Stomach (tissue), 9 donors: ENCODE data around the gene NINL. TPM values are rescaled to one million over a fixed set of nuclear protein-coding genes. Genes with fewer than 3 reads are reported as not detected.

Experiments
- DNase-seq, 2 donors: peaks; one replicate each; pipeline versions ENCODE4 v3.0.0 to v3.0.0-alpha.2; 2013 to 2019
- H3K27ac ChIP-seq, 5 donors: fragments of 200-600 bp in 4 of 5; sonication (generic) in 4 of 5; one replicate each; pipeline ENCODE4 v1.5.1; 2013 to 2019; ENCODE audit warnings: mild to moderate bottlenecking in 1 of 5, moderate library complexity in 1 of 5
- H3K27me3 ChIP-seq, 3 donors: fragments of 200-600 bp; sonication (generic); one replicate each; pipeline ENCODE4 v1.5.1; 2017 to 2019; ENCODE audit warnings: mixed run types in 1 of 3
- H3K36me3 ChIP-seq, 4 donors: fragments of 200-600 bp; sonication (generic); 1 replicate in 3 of 4; 2 replicates in 1 of 4; pipeline ENCODE4 v1.5.1; 2016 to 2019
- H3K4me1 ChIP-seq, 4 donors: fragments of 200-600 bp; sonication (generic); one replicate each; pipeline ENCODE4 v1.5.1; 2016 to 2019
- H3K4me3 ChIP-seq, 4 donors: fragments of 200-600 bp; sonication (generic) in 3 of 4; one replicate each; pipeline ENCODE4 v1.5.1; 2016 to 2019; ENCODE audit warnings: mild to moderate bottlenecking in 1 of 4
- H3K9me3 ChIP-seq, 4 donors: fragments of 200-600 bp; sonication (generic); one replicate each; pipeline ENCODE4 v1.5.1; 2016 to 2019
- CTCF ChIP-seq, 7 experiments: fragments of 450-650 bp in 4 of 7; fragments of 200-600 bp in 3 of 7; sonication (generic) in 3 of 7; IDR thresholded peaks; one replicate each; pipeline ENCODE4 v1.5.1; 2016 to 2019; ENCODE audit warnings: antibody characterized with exemption in 7 of 7, control low read depth in 2 of 7, mild to moderate bottlenecking in 1 of 7
- EP300 ChIP-seq: sonication (generic); formaldehyde crosslinking; IDR thresholded peaks from one replicate; pipeline ENCODE4 v1.6.1; 2017; ENCODE audit warnings: antibody characterized with exemption
- POLR2A ChIP-seq, 4 donors: fragments of 450-650 bp; IDR thresholded peaks; one replicate each; pipeline ENCODE4 v1.6.1; 2016; ENCODE audit warnings: antibody characterized with exemption in 4 of 4, control low read depth in 2 of 4, mild to moderate bottlenecking in 1 of 4, moderate library complexity in 1 of 4
- POLR2AphosphoS5 ChIP-seq, 3 donors: sonication (generic); formaldehyde crosslinking; IDR thresholded peaks; one replicate each; pipeline ENCODE4 v1.6.1; 2016; ENCODE audit warnings: antibody characterized with exemption in 3 of 3
- WGBS, 5 donors: extraction: QIAGEN DNeasy Blood & Tissue Kit in 3 of 5; methylation state at CpG; one replicate each; pipeline versions ENCODE4 v1.1.5 to v1.1.7; 2013 to 2018; 5-methylcytosine and 5-hydroxymethylcytosine counted together
- intact Hi-C: fragments of 100-400 bp; cut with DNase I; formaldehyde crosslinking; loops from one replicate; pipeline ENCODE4 v1.15.1; 2023; ENCODE audit warnings: low total_unique reads
- polyA plus RNA-seq, 3 donors: library from polyadenylated mRNA; stranded (reverse); fragments of 200-250 nt; gene quantifications; one replicate each; pipeline ENCODE4 v1.2.3, GENCODE V29; 2013
- total RNA-seq, 5 donors: library from RNA; depleted of rRNA; stranded (reverse); fragments of >200 nt; gene quantifications; one replicate each; pipeline versions ENCODE4 v1.1.0 to v1.2.3, GENCODE V29; 2014 to 2016
- donor health status: healthy with polysubstance abuse.
- donor health status: Bipolar disorder and iron deficiency.
- donor health status: healthy.

The NINL gene
- total and polyA plus RNA-seq, 8 donors: 3.1 to 34.8 (median 11.5) TPM

DNA sequence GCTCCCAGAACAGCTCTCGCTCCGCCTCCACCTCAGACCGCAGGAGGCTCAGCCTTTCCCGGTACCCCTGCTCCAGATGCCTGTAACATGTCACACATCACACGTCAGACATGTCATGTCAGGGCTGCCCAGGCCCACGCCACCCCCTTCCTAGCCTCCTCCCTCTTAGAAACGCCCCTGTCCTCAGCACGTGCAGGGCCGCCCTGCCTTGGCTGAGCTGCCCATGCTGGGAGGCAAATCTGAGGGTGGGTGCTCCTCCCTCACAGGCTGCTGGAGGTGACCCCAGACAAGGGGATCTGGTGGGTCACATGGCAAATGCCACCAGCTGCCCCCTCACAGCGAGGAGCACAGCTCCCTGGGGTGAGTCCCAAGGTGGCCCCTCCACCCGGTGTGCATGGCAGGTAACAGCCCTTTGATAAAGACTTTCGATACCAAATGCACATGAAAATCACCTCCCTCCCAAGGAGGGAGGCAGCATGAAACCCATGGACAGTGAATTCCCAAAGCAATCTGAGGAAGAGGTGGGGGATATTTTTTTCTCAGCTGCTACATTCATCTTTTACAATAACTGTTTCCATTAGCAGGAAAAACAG is 93.8 kb downstream of the NINL start:
- no peak for DNase-seq
- TF ChIP-seq EP300 (no peak), CTCF (IDR thresholded peaks at IDR 0.05) (no peak)
- intact Hi-C loops: no loop called here
- H3K27ac ChIP-seq: no peak overlapping the region
- no peaks in the 10 kb centered on the region for H3K9me3 ChIP-seq
- H3K27me3 ChIP-seq: no peaks in the 10 kb centered on the region
- H3K4me3 ChIP-seq: no peak overlapping the region
- WGBS, 5 donors: 85 to 92% (median 90%) methylated on average over 9 to 12 of the region's 12 CpGs
- H3K36me3 ChIP-seq: peaks cover 0 to 74% (median 38%) of the 10 kb centered on the region in 4 donors
- no peaks in the 10 kb centered on the region for H3K4me1 ChIP-seq

DNA sequence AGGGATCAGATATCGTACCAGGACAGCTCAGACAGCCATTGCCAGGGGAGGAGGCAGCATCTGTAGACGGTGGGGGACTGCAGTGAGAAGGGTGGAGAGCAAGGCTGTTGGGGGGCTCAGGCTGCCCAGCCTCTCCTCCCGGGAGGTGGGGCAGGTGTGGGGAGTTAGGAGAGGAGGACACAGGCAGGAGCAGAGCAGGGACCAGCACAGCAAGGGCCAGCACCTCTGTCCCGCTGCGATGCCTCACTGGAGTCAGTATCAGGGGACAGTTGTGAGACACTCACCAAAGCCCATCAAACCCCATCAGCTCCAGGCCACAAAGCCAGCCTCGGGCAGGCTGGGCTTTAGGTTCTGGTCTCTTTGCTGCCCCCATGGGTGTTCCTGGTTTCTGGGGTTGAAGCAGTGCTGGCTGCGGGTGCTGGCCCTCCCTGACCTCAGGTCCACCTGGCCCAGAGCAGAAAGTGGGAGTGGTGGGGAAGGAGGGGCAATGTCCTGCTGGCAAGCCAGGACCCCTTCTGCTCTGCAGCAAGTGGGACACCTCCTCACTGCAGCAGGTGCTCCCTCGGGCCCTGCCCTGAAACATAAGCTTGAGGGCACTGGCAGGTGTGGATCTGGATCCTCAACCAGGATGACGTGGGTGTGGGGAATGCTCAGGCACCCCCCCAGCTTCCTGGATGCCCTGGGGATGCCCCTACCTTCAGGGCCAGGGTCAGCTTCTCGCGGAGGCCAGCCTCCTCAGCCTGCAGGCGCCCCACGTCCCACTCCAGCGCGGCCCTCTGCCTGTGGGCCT is 94.5 kb downstream of the NINL start:
- TF ChIP-seq POLR2A (IDR thresholded peaks at IDR 0.05) (no peak), CTCF (IDR thresholded peaks at IDR 0.05) (no peak), EP300 (no peak), POLR2AphosphoS5 (IDR thresholded peaks at IDR 0.05) (no peak)
- H3K9me3 ChIP-seq: no peaks in the 10 kb centered on the region
- intact Hi-C loops: no loop called here
- H3K4me1 ChIP-seq: no peaks in the 10 kb centered on the region
- peaks cover 0 to 72% (median 38%) of the 10 kb centered on the region in 4 donors for H3K36me3 ChIP-seq
- H3K4me3 ChIP-seq: no peak overlapping the region
- no peaks in the 10 kb centered on the region for H3K27me3 ChIP-seq
- DNase-seq: no peak
- no peak overlapping the region for H3K27ac ChIP-seq
- 91 to 94% (median 93%) methylated on average over 10 to 15 of the region's 15 CpGs for WGBS, 5 donors

- H3K4me3 ChIP-seq: no peak overlapping the region
- intact Hi-C loops: no loop called here
- no peaks in the 10 kb centered on the region for H3K4me1 ChIP-seq
- no peaks in the 10 kb centered on the region for H3K9me3 ChIP-seq
- TF ChIP-seq CTCF (IDR thresholded peaks at IDR 0.05): no peak
- no peak for TF ChIP-seq POLR2AphosphoS5 (IDR thresholded peaks at IDR 0.05)
- no peak for TF ChIP-seq POLR2A (IDR thresholded peaks at IDR 0.05)
- no peak for TF ChIP-seq EP300
- no peak overlapping the region for H3K27ac ChIP-seq
- peaks cover 0 to 82% (median 48%) of the 10 kb centered on the region in 4 donors for H3K36me3 ChIP-seq
- DNase-seq: no peak
- no peaks in the 10 kb centered on the region for H3K27me3 ChIP-seq
- WGBS, 5 donors: 91 to 93% (median 92%) methylated on average over 14 to 15 of the region's 15 CpGs
Measured at GRCh38 chr20:25489221-25489871, 96.0 kb downstream of the NINL start.

DNA sequence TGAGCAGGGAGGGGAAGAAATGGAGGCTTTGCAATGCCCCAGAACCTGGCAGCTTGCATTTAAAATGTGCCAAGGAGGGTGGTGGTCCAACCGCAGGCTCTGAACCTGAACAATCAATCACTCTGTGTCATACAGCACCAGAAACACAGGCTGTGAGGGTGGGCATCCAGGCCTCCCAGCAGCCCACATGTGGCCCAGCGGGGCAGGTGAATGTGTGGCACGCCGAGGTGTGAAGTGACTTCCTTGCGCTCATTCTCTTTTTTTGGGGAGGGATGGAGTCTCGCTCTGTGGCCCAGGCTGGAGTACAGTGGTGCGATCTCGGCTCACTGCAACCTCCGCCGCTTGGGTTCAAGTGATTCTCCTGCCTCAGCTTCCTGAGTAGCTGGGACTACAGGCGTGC is 97.4 kb downstream of the NINL start:
- WGBS, 5 donors: 91 to 96% (median 95%) methylated on average over 11 of the region's 11 CpGs
- TF ChIP-seq POLR2A (IDR thresholded peaks at IDR 0.05) (no peak), EP300 (no peak), CTCF (IDR thresholded peaks at IDR 0.05) (no peak), POLR2AphosphoS5 (IDR thresholded peaks at IDR 0.05) (no peak)
- Histone ChIP-seq H3K27ac (no peak overlapping the region), H3K27me3 (no peaks in the 10 kb centered on the region), H3K4me3 (no peak overlapping the region), H3K36me3 (peaks cover 0 to 87% (median 57%) of the 10 kb centered on the region in 4 donors), H3K4me1 (no peaks in the 10 kb centered on the region), H3K9me3 (no peaks in the 10 kb centered on the region)
- no peak for DNase-seq
- intact Hi-C loops: no loop called here
